GM20431 (cell line): ENCODE measurements around the gene LAMA5.

ENCODE experiments used
- in situ Hi-C: fragments of 300-500 bp; cut with MseI, MboI; formaldehyde crosslinking; loops from one replicate; pipeline ENCODE4 v1.15.0; 2020; ENCODE audit warnings: low sequenced_read_pairs; ENCODE audit not compliant: unreplicated experiment

The LAMA5 gene

DNA sequence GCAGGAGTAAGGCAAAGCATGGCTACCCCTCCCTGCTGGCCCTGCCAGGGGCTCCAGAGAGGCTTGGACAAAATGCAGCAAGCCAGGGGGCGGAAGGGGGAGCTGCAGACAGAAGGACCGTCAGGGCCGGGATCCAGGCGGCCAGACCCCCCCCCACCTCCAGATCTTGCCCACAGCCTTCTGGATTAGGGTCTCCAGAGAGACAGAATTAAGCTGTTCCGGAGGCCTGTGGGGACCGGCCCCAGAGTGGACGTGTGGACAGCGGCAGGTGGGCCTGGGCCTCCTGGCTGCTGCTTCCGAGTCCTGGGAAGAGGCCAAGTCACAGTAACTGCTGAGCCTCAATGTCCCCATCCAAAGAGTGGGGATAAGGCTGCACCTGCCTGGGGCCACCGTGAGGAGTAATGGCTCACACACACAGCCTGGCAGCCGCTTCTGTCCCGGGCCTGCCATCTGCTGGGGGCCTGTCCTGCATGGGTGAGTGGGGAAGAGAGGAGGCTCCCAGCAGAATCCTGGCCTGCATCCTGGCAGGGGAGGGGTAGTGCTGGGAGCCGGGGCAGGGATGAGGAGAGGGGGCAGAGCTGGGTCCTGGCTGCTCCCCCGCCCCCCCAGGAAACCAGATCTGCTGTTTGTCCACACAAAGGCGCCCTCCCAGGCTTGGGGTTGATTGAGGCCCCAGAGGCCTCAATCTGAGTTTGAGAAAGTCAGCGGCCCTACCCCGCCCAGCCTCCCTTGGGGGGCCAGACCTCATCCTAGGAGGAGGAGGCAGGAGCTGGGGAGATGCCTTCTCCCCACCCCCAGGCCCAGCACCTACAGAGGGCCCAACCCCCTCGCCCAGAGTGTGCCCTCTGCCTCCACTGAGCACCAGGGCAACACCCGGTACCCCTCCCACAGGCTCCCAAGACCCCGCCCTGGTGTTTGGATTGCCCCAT, 3.9 kb downstream of the LAMA5 start:
- in situ Hi-C loops: no loop called here

DNA sequence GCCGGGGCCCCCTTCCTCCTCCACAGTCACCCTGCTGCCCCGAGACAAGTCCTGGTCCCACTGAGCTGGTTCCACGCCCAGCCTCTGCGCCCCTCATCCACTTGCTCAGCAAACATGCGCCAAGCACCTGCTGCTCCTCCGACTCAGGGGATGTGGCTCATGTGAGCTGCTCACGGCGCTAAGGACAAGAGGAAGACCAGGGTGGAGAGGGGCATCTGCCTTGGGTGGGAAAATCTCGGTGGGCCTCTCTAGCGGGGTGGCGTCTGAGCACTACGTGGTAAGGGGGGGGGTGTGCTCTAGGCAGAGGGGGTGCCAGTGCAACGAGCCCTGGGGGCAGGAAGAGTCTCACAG, 4.5 kb downstream of the LAMA5 start:
- in situ Hi-C loops: no loop called here

DNA sequence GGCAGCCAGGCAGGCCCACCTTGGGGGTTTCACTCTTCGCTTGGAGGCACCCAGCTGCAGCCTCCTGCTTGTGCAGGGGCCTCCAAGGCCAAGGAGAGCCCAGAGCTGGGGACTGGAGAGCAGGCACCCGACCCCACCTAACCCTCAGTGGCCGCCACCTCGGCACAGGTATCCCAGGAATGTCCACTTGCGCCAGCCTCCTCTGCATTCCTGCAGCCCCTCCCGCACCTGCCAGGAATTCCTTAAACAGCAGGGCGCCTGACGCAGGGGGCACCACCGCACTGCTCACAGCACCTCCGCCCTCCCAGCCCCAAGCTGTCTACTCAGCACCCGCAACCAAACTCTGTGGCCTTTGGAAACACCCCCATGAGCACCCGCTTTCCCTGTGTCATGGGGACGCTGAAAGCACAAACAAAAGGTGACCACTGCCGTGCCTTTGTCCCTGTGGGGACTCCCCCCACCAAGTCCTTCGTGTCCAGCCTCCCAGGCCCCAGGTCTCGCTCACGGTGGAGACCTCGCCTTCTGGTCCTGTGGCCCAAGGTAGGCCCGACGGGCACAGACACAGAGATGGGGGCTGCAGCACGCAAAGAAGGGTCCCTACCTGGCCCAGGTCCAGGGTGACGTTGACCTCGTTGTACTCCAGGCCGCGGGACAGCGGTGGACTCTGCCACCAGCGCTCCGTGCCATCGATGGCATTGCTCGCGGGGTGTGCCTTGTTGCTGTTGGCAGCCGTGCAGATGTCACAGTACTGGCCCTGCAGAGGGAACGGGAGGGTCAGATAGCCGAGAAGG, 5.1 kb downstream of the LAMA5 start:
- in situ Hi-C loops: no loop called here

DNA sequence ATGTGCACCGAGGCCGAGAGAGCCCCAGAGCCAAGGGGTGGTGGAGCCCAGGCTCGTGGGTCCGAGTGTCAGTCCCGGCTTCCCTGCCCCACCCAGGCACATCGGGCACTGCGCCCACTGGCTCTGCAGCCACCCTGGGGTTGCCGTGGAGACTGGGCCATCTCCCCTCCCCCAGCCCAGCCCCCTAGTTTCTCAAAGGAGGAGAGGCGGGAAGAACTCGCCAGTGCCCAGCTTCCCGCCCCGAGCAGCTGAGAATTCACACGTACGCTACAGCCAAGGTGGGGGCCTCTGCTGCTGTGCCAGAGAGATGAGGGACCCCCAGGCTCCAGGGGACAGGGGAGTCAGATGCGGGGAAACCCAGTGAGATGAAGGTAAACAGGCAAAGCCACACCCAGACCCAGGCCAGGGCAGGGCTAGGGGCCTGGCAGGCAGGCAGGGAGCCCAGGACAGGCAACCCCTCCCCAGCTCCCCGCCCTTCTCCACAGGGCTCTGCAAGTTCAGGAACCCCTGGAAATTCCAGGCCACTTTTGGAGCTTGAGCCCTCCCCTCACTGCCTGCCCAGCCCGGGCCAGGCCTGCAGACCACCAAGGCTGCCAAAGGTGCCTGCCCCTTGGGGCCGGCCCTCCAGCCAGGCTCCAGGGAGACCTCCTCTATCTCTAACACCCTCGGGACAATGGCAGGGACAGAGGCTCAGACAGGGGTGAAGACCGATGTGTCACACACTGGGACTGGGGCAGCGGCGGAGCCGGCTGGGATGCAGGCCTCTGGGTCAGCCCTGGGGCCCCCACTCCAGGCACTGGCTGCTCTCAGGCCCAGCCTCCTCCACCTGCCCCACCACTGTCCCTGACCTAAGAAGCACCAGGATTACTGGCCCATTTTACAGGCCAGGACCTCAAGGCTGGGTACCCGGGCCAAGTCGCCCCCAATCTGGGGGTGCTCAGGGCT, 6.0 kb downstream of the LAMA5 start:
- in situ Hi-C loops: no loop called here

DNA sequence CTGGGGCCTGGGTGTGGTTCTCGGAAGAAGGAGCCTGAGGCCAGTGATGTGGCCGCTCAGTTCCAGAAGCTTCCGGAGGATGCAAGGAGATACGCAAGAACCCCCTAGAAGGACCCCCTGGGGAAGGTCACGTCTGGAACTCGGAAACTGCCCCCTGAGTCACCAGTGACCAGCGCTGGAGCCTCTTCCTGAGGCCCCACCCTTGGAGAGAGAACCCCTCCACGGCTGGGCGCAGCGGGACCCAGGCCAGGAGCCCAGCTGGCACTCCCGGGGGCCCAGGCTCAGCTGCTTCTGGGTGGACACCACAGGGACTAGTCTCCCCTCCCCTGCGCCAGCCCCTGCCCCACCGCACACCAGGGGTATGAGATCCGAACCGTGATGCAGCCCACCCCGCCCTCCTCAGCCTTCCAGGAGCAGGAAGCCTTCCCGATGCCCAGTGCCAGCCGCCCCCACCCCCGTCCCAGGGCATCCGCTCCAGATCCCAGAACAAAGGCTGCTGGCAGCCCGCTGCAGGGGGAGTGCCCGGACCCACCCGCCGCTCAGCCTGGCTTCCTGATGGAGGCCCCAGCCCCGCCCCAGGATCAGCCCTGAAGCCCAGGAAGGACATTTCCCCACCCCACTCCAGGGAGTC, 7.5 kb downstream of the LAMA5 start:
- in situ Hi-C loops: no loop called here

DNA sequence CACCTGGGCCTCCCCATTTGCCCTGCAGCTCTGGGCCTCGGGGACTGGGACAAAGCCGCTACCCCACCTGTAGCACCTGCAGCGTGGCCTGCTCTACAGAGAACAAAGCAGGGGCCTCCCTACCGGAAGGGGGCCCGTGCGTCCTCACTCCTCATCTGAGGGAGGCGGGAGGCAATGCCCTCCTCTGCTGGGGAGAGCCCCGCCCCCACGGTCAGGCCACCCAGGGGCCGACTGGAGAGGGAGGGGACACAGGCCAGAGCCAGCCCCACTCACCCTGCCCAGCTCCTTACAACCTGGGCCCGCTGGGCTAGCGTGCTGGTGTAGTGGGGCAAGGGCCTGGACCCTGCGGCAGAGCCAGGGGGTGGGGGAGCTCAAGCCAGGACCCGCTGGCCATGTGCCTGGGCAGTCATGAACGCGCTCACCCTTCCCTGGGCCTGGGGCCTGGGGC, 8.0 kb downstream of the LAMA5 start:
- in situ Hi-C loops: no loop called here

DNA sequence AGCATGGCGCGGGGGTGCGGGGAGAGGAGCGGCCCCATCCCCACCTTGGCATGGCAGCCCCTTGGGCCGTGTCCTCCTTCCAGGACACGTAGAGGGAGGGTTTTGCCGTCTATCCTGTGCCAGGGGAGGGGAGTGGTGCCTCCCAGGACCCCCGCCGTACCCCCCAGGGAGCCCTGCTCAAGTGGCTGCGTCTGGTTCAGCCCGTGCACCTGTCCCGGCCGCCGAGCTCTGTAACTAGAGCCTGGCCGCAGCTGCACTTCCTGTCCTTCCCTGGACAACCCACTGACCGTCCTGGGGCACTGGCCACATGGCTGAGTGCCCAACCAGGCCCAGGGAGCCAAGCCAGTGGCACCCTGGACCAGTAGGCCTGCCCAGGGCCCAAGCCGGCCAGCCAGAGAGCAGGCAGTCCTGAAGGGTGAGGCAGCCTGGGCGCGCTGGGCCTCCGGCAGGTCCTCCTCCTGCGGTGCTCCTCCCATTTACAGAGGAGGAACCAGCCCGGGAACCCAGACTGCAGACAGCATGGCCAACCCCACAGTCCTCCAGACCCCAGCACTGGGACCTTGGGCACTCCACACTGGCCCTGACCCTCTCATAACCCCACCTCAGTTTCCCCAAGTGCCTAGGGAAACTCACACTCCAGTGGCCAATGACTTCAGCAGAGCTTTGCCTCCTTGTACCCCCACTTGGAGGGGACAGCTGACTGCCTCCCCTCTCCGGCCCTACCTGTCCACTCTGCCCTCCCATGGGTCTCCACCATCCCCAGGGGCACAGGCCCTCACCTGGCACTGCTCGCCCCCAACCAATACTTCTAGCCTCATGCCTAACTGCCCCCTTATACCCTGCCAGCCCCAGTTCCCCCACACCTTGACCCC, 8.7 kb downstream of the LAMA5 start:
- in situ Hi-C loops: no loop called here

DNA sequence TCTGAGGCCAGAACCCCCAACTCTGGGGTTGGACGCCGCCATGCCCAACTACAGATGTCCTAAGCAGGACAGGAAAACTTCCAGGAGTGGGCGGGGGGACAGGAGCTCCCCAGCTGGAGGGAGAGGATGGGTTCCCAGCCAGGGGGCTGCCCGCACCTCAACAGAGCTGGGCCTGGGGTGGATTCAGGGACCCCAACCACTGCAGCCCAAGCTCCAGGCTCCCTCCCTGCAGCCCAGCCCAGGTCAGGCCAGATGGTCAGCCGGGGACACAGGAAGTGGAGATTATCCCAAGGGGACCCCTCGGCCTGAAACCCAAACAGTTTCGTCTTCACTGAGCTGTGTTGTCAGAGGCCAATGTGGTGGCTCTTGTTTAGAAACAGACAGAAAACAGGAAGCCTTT, 9.4 kb downstream of the LAMA5 start:
- in situ Hi-C loops: no loop called here

DNA sequence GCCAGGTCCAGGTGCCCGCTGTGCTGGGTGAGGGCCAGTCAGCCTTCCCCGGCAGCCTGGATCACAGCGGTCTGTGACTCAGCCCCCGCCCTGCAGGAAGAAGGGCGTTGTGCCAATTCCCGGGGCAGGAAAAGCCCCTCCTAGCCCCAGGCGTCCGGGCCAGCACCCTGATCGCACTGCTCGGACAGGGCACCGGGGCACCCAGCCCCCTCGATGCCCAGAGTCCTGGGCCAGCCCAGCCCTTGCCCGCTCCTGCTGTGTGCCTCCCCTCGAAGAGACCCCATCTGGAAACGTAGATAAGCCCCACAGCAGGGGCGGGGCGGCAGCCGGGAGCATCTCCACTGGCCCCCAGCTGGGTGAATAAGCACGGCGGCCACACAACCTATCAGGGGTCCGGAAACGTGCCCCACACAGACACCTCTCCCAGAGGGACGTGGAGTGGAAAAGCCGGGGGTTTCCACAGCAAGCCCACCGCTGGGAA, 9.9 kb downstream of the LAMA5 start:
- in situ Hi-C loops: no loop called here

DNA sequence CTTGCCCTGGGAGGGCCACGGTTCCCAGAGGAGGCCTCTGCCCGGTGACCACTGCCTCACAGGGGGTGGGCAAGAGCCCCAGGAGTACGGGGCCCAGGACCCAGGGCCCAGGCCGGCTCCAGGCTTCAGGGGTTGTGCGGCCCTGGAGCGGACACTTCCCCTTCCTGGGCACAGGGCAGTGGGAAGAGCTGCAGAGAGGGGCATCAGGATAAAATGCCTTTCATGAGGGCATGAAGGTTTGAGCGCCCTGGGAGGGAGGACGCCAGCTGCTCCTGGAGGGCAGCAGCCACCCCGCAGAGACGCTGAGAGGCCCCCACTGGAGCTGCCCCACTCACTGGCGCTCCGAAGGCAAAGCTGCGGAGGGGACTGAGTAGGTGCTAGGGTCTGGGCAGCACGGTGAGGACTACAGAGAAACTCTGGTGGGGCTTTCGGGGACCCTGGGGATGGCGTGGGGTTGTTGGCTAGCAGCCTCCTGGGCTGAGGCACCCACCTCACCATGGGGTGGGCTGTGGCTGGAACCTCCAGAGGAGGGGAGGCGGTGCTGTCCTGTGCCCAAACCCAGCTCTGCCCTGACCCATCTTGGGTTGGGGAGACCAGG, 10.4 kb downstream of the LAMA5 start:
- in situ Hi-C loops: no loop called here

DNA sequence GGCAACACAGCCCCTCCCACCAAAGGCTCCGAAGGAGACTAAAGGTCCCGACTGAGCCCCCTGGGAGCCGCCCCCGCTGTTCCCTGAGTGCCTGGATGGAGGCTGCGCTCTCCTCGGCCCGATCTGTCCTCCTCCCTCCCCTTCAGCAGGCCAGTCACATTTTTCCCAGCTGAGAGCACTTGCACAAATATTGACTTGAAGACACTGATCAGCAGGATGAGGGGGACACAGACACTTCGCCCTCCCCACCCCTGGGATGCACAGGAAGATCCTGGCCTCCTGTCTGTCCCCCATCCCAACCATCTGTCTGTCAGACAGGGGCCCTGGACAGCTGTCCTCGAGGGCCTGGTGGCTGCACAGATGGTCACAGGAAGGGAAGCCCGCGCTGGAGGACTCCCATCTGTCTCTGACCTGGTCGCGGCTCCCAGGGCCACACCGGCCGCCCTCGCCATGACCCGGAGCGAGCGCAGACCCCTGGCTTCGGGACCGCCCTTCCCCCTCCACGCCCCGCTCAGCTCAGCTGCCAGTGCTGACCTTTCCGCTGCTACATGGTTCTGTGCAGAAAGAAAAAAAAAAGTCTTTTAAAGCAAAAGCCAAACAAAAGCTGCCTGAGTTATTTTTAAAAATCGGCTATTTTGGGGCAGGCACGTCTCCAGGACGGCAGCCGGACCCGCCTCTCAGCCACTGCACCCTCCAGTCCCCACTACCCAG, 11.1 kb downstream of the LAMA5 start:
- in situ Hi-C loops: no loop called here

DNA sequence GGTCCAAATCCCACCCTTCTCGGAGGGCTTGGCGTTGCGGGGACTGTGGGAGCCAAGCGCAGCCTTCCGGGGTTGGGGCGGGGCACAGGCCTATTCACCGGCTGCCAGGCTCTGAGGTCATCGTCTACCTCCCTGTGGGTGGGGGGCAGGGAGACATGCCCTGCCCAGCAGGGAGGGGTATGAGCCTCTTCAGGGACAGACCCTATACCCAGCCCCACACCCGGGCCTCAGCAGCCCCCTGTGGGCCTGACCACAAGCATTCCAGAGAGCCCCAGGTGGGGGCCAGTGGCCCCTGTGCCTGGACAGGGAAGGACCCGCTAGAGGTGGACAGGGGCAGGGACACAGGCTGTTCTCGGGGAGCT, 11.6 kb downstream of the LAMA5 start:
- in situ Hi-C loops: no loop called here

DNA sequence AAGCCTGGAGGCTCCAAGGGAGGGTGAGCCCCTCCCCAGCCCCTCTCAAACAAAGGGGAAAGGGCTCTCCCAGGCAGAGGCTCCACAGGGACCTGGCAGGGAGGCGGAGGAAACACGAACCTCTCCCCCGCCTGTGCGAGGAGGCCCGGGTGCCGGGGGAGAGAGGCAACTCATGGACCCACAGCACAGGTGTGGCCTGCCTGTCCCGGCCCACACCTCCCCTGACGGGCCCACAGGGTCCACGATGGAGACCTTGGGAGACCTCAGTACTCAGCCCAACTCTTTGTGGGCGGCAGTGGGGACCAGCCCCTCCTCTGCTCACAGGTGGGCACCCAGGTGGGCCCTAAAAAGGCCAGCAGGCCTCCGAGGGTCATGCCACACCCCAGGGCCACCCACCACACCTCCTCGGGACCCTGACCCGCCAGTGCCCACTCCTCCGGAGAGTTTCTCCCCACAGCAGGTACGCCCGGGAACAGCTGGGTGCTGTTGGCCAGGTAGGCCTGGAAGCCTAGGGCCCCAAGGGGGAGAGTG, 12.2 kb downstream of the LAMA5 start:
- in situ Hi-C loops: no loop called here

DNA sequence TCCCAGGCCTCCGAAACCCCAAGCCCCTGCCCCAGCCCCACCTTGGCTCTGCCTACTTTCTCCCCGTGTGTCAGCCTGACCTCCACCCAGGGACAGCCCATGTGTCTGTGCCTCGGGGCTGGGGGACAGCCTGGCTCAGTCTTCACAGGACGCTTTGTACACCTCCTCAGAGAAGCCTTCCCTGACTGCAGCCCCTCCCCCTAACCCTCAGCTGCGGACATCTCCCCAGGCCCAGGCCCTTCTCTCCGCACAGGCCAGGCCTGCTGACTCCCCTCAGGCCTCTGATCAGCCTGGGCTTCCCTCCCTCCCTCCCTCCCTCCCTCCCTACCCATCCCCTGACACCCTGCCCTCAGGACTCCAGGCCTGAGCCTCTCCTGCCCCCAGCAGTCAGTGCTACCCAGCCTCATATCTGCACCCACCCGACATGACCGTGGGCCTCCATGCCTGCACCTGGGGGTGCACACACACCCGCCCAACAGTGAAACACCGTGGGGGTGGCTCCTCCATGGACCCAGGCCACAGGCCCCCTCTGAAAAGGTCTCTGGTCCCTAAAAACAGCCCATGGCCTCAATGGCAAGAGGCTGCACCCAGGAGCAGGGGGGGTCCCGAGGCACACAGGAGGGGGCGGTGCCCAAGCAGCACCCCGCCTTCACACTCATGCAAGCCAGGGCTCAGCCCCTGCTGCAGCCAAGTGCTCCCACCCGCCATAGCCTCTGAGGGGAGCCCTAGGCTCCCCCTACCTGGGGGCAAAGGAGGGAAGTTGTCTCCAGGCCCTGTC, 12.9 kb downstream of the LAMA5 start:
- in situ Hi-C loops: no loop called here

DNA sequence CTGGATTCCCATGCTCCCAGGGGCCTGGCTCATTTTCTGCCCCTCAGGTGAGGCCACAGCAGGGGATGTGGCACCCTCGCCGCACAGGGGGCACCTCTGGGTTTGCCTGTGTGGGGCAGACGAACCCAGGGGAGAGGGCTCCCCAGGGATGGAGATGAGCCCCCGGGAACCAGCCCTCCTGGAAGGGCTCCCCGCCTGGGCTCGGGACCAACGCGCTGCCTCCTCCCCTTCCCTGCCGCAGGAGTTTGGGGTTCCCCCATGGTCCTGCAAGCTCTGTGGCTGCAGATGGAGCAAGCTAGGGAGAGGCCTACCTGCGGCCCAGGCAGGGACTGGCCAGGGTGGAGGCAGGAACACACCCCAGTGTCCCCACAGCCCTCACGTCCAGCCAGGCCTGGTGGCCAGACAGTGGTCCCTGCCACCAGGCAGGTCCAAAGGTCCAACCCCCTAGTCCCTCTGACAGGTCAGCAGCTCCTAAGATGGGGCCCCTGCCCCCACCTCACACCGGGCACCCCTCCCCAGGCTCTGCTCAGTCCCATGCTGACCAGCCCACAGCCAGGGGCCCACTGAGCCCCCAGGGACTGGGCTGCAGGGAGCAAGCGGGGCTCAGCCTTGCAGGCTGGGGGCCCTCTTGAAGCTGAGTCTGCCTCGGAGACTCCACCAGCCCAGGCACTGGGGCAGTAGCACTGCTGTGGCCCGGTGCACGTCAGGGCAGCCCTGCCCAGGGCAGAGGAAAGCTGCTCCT, 13.7 kb downstream of the LAMA5 start:
- in situ Hi-C loops: no loop called here
